Putamen (tissue), 1 donor: Measurements from ENCODE around the gene SMCO2.
"Not testable (repeated sequence)": the region's sequence is repeated elsewhere in the genome, so short reads cannot be mapped to it uniquely, and the experiment has no call there.

ENCODE experiments used
- DNase-seq: peaks from one replicate; pipeline ENCODE4 v3.0.0-alpha.2; 2016; ENCODE audit warnings: low spot score

SMCO2 gene

DNA sequence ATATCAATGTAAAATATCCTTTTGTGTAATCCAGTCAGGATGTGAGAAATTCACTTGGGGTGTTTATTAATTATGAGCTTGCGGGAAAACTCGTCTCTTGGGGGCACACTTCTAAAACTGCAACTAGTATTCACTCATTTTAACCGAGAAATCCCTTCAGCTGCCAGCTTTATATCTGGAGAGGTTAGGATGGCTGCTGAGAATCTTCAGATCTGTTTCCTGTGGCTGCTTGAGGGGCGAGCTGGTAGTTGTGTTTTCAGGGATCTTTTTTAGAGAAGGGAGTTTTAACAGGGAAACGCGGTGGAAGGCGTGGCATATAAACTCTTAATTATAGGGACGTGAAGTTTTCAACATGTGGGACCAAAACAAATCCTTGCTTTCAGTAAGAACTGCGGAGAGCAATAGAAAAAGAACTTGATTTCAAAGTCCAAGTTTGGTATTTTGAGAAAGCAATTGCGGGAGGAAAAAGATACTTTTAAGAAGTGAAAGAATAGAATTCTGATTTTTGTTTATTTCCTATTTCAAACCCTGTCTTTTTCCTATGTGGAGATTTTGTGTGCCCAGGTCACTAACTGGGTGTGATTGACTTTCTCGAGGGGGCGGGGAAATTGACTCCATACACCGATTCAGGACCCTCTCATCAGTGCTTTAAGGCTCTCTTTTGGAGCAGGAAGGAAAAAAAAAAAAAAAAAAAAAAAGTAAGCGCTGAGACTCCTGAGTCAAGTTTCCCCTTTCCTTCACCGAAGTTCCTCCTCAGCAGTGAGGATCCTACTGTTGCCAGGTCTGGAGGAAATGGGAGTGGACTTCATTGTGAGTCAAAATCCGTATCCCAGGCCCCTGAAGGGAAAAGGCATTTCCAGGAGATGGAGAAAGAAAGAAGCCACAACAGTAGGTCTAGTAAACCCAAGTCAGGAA is 78.6 kb downstream of the SMCO2 start:
- DNase-seq, result peak; percentile 42

- DNase-seq, result no peak
Observed at GRCh38 chr12:27527512-27527911, 81.0 kb downstream of the SMCO2 start.

- DNase-seq, result no peak
Observed at GRCh38 chr12:27528788-27529187, 82.3 kb downstream of the SMCO2 start.

DNA sequence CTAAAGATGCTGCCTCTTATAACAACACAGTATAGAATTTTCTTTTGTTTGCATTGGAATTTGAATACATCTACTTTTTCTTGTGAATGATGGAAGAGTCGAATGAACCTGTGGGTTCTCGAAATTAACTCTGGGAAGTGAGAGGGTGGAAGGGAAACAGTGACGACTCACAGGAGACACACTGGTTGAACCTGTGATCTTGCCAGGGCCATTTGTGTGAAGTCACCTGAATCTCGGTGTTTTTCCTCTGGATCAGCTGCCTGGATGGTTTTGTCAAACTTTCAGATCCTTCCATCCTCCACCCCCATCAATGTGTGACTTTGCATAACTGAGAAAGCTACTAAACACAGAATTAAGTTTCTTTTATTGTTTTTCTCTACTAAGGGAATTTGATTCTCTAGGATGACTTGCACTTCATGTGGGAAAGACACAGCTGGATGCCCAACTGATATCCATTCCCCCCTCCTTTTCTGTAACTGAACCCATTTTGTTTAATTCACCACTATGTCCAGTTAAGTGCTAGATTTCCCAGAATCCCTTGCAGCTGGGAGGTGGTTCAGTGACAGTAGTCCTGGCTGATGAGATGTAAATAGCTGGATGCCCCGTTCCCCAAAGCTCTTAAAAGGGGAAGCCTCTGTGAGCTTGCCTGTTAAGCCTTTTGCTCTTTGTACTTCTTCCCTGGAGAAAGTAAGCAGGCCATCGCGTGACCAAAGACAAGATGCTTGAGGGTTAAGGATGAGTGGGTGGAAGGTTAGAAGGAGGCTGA is 83.8 kb downstream of the SMCO2 start:
- DNase-seq, result no peak

GRCh38 chr12:27531896-27532295 is 85.4 kb downstream of the SMCO2 start:
- no peak for DNase-seq

GRCh38 chr12:27534060-27534764 is 87.7 kb downstream of the SMCO2 start:
- DNase-seq, result no peak

DNA sequence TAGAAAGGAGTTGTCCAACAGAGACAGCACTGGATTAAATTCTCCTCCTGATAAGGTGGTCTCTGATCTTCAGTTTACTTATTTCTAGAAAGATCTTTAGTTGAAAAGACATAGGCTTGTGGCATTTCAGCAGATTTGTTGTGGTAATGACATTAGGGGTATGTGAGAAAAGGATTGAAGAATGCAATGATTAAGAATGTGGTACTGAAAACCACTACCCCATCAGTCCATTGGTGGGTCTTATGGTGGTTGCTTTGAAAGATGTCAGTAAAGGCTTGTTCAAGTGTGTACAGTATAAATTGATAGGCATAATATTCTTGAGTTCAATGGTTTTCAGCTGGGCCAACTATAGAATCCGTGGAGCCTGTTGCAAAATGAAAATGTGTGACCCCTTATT is 88.2 kb downstream of the SMCO2 start:
- no peak for DNase-seq

- DNase-seq, result no peak
Observed at GRCh38 chr12:27535318-27535717, 88.8 kb downstream of the SMCO2 start.

DNA sequence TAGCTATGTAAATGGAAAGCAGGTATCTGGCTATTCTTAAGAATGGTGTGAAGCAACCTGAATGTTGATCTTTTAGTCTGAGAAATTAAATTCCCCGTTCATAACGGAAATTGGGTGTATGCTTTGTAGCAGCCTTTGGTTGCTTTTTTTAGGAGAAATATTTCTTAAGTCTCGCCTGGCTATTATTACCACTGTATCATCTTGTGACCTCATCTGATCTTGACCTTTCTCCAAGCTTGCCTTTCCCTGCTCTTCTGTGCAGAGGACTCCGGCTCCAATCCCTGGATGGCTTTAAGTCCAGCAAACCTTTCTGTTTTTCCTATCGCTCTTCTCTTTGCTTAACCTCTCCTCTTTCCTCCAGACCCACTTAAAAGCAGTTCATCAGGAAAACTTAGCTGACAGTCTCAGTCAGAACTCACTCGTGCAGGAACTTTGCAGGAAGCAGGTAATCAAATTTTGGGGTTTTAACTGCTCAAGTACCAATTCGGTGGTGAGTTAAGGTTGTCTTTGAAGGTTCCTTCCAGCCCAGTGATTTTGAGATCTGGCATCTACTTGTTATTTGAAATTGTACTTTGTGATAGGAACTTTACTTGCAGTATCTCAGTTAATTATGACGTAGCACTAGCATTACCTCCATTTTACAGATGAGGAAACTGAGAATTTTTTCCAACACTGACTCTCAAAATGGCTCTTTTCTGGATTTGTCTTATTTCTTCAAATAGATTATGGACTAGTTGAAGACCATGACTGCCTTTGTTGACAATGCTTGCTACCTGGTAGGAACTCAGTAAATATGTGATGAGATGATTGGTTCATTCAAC is 91.5 kb downstream of the SMCO2 start:
- DNase-seq, result no peak

DNA sequence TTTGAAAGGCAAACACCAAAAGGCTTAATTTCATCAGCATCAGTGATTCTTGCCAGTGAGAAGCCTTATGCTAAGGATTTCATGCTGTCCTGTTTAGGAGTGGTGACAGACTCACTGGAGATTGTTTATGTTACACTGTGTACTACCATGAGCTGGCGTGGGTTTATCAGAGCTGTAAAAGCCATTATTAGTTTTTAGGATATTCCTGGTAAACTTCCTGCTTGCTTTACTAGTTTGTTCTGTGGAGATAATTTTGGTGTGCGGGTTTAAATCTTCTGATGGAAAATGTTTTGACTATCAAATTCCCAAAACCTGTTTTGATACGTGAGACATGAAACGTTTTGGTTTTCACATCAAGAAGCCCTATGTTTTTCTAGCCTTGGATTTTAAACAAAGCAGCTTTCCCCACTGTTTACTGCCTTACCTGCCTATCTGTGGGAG is 92.7 kb downstream of the SMCO2 start:
- no peak for DNase-seq

DNA sequence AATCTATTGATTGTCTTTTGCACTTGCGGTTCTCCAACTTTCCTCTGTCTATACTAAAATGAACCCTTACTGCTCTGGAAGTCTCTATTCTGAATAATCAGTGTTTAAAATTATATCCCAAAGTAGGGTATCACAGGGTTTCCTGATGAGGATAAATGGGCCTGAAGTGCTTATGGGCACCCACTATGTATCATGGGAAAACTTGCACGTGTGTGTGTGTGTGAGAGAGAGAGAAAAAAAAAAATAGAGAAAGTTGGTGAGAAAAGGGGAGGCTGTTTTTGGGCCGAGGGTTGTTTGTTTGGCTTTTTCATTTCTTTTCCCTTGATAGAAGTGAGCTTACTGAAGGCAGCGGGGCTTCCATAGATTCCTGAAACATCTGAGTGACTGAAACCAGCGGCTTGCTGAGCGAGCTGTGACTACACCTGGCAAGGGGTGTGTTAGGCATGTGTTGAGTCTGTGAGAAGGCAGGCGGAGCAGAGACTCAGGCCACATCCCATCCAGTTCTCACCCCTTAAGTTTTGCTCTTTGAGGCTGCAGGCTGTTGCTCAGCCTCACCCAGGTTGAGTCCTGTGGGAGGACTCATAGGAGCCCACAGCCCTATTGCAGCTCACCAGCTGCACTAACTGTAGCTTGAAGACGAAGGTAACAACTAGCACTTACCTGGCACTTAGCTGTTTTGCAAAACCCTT is 94.6 kb downstream of the SMCO2 start:
- DNase-seq, result no peak

GRCh38 chr12:27542628-27543027 is 96.1 kb downstream of the SMCO2 start:
- DNase-seq, result no peak

DNA sequence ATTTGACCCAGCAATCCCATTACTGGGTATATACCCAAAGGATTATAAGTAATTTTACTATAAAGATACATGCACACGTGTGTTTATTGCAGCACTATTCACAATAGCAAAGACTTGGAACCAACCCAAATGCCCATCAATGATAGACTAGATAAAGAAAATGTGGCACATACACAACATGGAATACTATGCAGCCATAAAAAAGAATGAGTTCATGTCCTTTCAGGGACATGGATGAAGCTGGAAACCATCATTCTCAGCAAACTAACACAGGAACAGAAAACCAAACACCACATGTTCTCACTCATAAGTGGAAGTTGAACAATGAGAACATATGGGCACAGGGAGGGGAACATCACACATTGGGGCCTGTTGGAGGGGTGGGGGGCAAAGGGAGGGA is 98.3 kb downstream of the SMCO2 start:
- DNase-seq, result not testable (repeated sequence)

DNA sequence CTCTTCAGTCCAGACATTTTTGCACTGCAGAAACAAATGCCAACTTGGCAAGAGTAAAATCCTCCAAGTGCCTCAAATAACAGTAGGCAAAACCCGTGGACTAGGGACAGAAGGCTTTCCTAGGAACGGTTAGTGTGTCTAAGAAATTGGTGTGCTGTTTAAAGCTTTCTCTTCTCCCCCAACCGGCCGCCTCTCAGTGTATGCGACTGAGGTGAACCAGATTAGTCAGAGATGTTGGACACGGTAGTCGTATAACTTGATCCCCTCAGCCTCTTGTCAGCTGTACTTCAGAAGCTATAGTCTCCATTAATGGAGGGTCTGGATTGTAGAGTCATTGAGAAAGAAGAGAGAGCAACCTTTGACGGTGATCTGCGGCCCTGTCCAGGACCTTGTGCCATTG is 99.1 kb downstream of the SMCO2 start:
- DNase-seq, result no peak

DNA sequence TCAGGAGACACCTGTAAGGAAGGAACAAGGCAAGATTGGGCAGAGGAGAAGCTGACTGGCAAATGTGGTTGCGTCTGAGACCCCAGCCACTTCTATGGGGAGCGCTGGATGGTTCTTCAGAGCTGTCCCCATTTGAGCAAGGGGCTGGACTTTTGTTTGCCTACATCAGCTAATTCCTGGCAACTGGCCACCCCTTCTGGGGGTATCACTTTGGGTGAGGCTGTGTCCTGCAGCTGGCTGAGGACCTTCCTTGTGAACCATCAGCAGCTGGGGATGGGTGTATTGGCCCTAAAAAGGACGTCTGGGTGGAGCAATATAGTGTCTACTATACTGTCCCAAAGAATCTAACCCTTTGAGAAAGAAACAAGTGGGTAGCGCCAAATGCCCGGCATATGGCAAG is 101.1 kb downstream of the SMCO2 start:
- DNase-seq, result no peak

DNA sequence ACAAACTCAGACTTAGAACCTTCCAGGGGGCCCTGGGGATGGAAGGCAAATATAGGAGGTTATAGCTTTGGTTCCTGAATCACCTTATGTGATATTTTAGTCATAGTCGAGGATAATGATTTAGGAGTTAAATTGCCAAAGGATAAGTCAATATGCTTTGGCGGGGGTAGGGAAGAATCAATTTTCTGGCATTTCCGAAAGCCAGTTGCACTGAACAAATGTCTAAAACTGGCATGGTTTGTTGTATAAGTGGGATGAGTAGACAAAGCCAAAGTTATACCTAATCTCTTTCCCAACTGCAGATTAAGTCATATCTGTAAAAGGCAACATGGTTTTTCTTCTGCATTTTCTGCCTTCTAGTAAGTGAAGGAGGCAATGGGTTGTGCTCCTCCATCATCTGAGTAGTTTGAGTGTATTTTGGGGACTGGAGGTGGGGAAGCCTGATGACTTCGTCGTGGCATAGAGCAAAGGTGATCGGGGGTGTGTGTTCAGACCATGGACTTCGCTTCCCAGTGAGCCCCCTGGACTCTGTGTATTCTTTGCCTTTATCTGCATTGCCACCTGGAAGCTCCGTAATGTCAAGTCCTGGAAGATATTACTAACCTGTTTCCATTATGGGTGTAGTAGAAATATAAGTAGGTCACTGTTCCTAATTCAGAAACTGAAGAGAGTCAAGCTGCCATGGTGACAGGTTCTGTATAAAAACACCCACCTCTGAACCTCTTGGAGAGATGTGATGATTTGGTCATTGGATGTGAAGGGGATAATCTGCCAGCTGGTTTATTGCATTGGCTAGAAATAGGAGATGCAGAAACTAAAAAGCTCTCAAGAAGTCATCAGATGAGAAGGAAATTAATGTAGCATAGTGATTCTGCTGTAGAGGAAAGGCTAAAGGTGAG is 102.0 kb downstream of the SMCO2 start:
- DNase-seq, result no peak

- DNase-seq, result no peak
Observed at GRCh38 chr12:27549236-27549800, 102.8 kb downstream of the SMCO2 start.

- DNase-seq, result peak; percentile 49
Observed at GRCh38 chr12:27549801-27550652, 103.5 kb downstream of the SMCO2 start.

DNA sequence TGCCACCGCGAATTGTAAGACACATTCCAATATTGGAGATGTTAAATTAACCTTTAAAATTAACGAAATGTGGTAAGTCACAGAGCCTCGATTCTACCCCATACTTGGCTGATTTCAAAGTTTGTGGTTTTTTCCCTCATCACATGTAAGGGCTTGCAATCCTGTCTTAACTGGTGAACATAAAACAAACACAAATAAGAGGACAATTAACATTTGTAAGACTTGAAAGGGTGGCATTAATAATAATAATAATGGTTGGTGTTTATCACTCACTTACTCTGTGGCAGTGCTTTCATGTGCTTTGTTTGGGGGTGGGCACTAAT is 104.1 kb downstream of the SMCO2 start:
- DNase-seq, result no peak
